ENCODE data around the gene TASL. TPM values are rescaled to one million over a fixed set of nuclear protein-coding genes. Genes with fewer than 3 reads are reported as not detected.
A peak's percentile ranks its signal among the peaks of the same experiment; 100 is the strongest.

TASL gene
- total RNA-seq (2021; fragmentation: NEBNext Ultra II Directional; extraction: Animal tissue kit (Norgen Biotek cat#: 25700)) = not detected
- long read RNA-seq = 0 reads

- TF ChIP-seq CTCF (IDR thresholded peaks at IDR 0.05) = no peak
- Mint-ChIP-seq H3K4me3 (no peak within 1 kb of the TSS), H3K36me3 (ENCODE audit: low read depth) (no peaks in the 10 kb centered on the region), H3K9me3 (no peaks in the 10 kb centered on the region), H3K27ac (no peak within 1 kb of the TSS), H3K4me1 (ENCODE audit: low read depth) (no peaks in the 10 kb centered on the region), H3K27me3 (ENCODE audit: insufficient read depth) (no peaks in the 10 kb centered on the region; the same call in 1 of the 2 replicates)
- DNase-seq = no peak
These were observed at the start of gene TASL for GRCh38 chrX:30577362-30577991. Gene TASL (minus strand): TSS chrX:30577766. CDS start chrX:30560355, 17,411 bp downstream.

GRCh38 chrX:30626402-30626801 is 48.8 kb upstream of the TASL start:
- Mint-ChIP-seq H3K4me1 (ENCODE audit: low read depth) (peaks cover 2% of the 10 kb centered on the region), H3K27ac (no peak overlapping the region), H3K9me3 (peaks cover 6% of the 10 kb centered on the region), H3K4me3 (no peak overlapping the region), H3K27me3 (ENCODE audit: insufficient read depth) (peaks cover 1% of the 10 kb centered on the region), H3K36me3 (ENCODE audit: low read depth) (peaks cover 4% of the 10 kb centered on the region; the same call in 1 of the 2 replicates)
- no peak for TF ChIP-seq CTCF (IDR thresholded peaks at IDR 0.05)
- DNase-seq = no peak

GRCh38 chrX:30622361-30622760 is 44.8 kb upstream of the TASL start:
- Mint-ChIP-seq H3K27me3 (ENCODE audit: insufficient read depth) (peaks cover 1% of the 10 kb centered on the region), H3K4me3 (no peak overlapping the region), H3K36me3 (ENCODE audit: low read depth) (peaks cover 7% of the 10 kb centered on the region; the same call in 1 of the 2 replicates), H3K4me1 (ENCODE audit: low read depth) (peaks cover 23% of the 10 kb centered on the region), H3K9me3 (peaks cover 9% of the 10 kb centered on the region), H3K27ac (no peak overlapping the region)
- TF ChIP-seq CTCF (IDR thresholded peaks at IDR 0.05) = no peak
- no peak for DNase-seq

- H3K27ac Mint-ChIP-seq = no peak overlapping the region
These were observed 43.5 kb upstream of the TASL start for GRCh38 chrX:30620980-30621618.

GRCh38 chrX:30620125-30620524 is 42.6 kb upstream of the TASL start:
- Mint-ChIP-seq H3K27me3 (ENCODE audit: insufficient read depth) (peaks cover 1% of the 10 kb centered on the region; the same call in 1 of the 2 replicates), H3K4me1 (ENCODE audit: low read depth) (peaks cover 27% of the 10 kb centered on the region), H3K27ac (no peak overlapping the region), H3K9me3 (peaks cover 9% of the 10 kb centered on the region), H3K36me3 (ENCODE audit: low read depth) (peaks cover 7% of the 10 kb centered on the region; the same call in 1 of the 2 replicates), H3K4me3 (no peak overlapping the region)
- no peak for DNase-seq
- TF ChIP-seq CTCF (IDR thresholded peaks at IDR 0.05) = no peak

More at GRCh38 chrX:30620980-30621618, 43.5 kb upstream of the TASL start:
- H3K4me3 Mint-ChIP-seq = no peak overlapping the region
- TF ChIP-seq CTCF (IDR thresholded peaks at IDR 0.05) = no peak
- H3K36me3 Mint-ChIP-seq (ENCODE audit: low read depth) = peaks cover 7% of the 10 kb centered on the region; the same call in 1 of the 2 replicates
- peaks cover 9% of the 10 kb centered on the region for H3K9me3 Mint-ChIP-seq
- DNase-seq = peak; percentile 82
- H3K4me1 Mint-ChIP-seq (ENCODE audit: low read depth) = peaks cover 23% of the 10 kb centered on the region
- peaks cover 1% of the 10 kb centered on the region; the same call in 1 of the 2 replicates for H3K27me3 Mint-ChIP-seq (ENCODE audit: insufficient read depth)
